HG03196 (cell line): ENCODE data around the gene DUSP28.
A peak's percentile ranks its signal among the peaks of the same experiment; 100 is the strongest.
"Not testable (repeated sequence)": the region's sequence is repeated elsewhere in the genome, so short reads cannot be mapped to it uniquely, and the experiment has no call there.

Experiments used
- ATAC-seq: cut with Tn5 transposase; IDR thresholded peaks from one replicate; pipeline ENCODE4 v1.9.1; 2021; ENCODE audit not compliant: unreplicated experiment

Gene DUSP28, protein sequence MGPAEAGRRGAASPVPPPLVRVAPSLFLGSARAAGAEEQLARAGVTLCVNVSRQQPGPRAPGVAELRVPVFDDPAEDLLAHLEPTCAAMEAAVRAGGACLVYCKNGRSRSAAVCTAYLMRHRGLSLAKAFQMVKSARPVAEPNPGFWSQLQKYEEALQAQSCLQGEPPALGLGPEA

DNA sequence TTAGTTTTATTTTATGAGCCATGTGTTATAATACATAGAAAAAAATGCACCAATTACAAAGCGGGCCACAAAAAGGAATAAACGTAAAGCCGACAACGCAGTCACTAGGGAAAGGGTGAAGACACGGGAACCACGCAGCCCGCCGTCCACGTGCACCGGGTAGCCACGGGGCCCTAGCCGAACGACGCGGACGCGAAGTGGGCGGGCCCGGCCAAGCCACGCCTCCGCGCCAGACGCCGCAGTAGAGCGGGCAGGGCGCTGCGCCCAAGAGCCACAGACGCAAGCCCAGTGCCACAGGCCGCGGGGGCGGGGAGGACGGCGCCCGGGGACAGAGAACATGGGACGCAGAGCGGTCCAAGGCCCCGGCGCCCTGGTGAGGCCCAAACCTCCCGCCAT is at the start of gene DUSP28:
TSS of gene DUSP28 (plus strand) at position 274 of the 396 bp plus-strand sequence. CDS start 328 bp downstream, outside the sequence.
- peak; percentile 53 for ATAC-seq

DNA sequence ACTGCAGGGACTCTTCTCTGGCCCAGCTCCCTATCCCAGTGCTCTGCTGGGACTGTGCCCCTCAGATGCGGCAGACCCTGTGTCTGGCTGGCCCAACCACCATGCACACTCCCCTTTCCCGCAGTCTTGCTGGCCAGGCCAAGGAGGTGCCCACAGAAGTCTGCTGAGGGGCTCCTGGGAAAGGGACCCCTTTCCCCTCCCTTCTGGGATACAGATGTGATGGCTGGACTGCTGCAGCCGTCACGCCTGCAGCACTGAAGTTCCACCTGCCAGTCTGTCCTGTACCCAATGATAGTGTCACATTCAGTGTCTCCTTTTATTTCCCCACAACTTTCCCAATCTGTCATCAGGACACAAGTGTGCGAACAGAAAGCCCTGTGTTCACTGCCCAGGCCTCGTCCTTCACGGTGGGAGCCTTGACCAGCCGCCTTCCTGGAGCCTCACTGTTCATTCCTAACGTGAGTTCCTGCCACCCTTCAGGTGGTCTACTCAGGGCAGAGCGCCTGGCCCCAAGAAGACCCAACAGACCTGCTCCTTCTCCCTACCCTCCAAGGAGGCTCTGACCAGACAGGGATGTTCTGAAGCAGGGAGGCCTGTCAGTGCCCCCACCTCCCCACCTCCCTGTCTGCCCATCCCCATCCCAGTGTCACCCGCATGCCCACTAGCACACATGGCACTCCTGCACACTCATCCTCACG is 49.5 kb upstream of the DUSP28 start:
- ATAC-seq, result no peak

DNA sequence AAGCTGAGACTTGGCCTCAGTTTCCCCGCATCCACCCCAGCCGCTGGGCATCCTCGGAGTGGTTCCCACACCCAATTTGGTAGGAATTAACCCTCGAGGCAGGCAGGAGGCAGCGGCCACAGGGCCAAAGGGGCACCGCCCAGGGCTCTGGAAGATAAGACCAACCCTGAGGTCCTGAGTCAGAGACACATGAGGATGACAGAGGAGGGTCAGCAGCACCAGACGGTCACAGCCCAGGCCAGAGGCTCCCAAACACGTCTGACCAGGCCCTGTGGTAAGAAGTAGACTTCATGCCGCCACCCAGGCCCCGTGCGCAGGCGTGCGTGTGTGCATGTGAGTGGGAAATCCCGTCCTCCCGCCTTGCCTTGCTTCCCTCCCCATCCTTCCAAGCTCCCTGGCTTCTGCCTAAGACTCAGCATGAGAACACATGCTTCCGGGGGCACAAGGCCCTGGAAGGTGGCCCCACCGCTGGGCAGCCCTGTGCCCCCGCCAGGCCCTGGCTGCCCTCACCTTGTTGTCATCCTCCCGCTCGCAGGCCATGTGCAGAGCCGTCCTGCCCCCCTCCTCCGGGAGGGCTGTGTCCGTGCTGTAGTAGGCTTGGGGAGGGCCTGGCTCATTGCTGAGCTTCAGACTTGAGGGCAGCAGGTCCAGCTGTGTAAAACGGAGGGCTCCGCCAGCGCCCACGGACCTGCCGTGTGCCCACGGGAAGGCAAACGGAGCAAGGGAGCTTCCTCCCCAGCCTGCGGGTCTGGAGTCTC is 48.6 kb upstream of the DUSP28 start:
- ATAC-seq, result no peak

DNA sequence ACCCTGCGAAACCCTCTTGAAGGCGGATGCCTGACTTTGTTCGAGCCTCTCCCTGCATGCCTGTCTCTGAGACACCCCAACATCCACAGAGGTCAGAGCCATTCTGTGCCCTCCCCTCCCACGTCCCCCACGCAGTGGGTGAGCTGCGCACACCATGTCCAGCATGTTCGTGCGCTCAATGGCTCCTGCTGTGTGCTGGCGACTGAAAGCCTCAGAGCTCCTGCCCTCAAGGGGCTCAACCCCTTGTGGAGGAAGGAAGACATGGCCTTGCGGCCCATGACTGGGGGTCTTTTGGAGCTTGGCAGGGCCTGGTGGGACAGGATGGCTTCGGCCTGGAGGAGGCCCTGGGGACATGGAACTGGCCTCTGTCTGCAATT is 48.1 kb upstream of the DUSP28 start:
- no peak for ATAC-seq

DNA sequence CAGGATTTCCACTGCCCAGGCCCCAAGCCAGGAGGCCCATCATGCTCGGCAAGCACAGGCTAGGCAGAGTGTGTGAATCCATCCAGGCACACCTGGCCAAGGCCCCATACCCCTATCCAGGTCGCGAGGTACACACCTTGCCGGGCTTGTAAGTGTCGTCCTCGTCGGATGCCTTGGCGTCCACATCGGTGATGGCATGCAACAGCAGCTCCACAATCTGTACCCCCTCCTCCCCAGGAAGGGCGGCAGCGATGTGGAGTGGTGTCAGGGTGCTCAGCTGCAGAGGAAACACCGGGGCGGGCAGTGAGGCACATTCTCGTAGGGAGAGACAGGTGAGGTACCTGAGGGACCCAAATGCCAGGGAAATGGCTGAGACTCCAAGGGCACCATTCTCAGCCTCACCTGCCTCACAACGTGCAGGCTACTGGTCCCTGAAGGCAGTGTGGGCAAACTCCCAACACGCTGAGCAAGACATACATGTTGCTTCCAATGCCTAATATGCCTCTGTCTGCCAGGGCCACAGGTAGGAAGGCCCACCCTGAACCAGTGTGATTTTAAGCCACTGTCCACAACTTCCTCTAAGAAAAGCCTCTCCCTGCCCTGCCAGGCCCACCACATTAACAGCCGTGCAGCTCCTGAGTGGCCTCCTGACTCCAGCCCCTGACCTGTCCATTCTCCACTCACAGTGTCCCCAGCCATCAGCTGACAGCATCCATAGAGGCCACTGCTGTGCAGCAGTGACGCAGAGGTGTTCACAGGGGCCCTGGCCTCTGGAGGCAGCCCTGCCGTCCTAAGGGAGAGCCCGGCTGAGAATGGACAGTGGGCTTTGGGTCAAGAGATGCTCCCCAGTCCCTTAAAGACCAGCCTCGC is 47.3 kb upstream of the DUSP28 start:
- no peak for ATAC-seq

DNA sequence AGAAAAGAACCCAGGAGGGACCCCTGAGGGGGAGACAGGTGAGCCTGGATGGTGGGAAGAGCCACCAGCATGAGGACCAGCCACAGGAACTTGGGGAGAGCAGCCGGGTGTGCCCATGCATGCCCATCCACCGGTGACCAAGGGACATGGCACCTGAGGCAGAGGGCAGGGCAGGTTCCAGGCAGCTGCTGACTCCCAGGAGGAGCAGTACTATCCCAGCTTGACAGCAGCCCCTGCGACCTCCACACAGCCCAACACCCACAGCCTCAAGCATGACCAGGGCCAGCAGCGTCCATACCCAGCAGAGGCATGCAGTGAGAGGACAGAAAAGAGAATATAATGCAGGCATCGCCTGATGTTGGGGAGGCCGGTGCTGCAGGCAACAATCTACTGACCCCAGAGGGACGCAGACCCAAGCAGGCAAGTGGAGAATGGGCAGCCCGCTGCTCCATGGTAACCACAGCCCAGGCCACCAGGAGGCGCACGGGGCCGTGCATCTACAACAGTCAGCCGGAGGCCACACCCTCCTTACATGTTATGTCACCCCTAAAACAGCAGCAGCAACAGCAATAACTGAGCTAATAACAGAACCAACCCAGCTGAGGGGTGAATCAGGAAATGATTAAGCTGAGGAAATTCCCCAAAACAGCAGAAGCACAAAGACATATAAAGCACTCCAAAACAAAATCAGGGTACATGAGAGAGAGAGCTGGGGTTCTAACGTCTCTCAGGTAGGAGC is 46.4 kb upstream of the DUSP28 start:
- peak; percentile 90 for ATAC-seq

DNA sequence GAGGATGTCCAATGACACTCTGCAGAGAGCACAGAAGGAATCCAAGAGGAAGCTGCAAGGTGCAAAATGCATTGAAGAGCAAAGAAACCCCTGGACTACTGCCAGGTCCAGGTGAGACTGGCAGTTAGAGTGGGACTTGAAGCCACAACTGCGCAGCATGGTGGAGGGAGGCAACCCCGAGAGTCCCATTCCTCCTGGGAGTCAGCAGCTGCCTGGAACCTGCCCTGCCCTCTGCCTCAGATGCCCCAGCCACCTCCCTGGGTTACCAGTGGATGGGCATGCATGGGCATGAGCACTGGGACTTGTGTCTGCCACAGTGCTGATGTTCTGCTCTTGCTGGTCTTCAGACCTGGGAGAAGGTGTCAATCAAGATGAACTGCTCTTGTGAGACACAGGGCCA is 45.5 kb upstream of the DUSP28 start:
- ATAC-seq, result no peak

DNA sequence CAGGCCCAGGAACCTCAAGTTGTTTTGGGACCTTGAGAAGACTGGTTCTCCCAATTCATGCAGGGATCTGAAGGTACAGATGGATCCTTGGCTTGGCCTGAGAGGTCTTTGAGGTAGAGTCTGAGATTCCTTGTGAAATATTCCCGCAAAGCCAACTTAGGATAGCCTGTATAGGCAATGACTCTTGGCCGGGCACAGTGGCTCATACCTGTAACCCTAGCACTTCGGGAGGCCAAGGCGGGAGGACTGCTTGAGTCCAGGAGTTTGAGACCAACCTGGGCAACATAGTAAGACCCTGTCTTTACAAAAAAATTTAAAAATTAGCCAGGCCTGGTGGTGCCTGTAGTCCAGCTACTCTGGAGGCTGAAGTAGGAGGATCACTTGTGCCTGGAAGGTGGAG is 42.8 kb upstream of the DUSP28 start:
- no peak for ATAC-seq

DNA sequence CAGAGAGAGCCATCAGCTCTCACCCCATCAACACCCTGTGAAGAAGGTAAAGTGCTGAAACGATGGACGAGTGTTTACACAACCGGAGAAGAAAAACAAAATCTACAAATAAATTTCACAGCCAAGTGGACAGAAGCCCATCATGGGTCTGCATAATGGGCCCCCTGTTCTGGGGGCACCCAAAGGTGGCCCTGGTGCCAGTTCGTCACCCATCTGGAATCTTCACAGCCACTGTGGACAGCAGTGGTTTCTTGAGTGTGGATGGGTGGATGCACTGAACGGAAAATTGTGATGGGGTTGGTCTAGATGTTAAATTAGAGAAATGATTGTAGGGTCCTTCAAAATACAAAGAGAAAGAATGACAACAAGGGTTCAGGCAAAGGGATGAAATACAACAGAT is 41.2 kb upstream of the DUSP28 start:
- no peak for ATAC-seq

DNA sequence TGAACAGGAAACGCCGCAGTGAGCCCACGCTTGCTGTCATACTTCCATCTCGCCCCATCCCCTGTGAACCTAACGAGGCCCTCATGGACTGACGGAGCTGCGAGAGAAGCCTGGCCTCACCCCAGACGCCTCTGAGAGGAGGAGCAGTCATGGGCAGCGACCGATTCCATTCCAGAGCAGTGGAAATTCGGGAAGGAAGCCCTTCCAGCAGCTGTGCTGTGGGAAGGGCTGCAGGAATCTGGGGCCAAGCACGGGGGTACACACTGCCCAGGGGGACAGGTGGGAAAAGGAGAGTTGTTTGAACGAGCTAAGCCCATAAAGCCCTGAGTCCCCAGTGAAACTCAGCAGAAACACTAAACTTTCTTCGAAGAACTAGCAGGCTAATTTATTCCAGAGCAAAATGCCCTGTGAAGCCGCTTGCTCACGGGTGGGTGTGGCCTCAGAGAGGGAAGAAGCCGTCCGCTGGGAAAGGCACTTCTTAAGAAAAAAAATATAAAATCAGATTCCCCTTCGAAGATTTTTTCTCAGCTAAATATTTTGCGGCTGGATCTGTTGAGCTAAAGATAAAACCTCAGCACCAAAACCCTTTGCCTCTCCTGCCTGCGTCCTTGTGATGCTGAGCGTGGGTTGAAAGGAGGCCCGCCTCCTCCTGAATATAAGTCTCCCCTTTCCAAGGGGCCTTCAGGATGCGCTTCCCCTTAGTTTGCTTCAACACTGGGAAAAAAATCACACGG is 40.6 kb upstream of the DUSP28 start:
- ATAC-seq, result no peak

DNA sequence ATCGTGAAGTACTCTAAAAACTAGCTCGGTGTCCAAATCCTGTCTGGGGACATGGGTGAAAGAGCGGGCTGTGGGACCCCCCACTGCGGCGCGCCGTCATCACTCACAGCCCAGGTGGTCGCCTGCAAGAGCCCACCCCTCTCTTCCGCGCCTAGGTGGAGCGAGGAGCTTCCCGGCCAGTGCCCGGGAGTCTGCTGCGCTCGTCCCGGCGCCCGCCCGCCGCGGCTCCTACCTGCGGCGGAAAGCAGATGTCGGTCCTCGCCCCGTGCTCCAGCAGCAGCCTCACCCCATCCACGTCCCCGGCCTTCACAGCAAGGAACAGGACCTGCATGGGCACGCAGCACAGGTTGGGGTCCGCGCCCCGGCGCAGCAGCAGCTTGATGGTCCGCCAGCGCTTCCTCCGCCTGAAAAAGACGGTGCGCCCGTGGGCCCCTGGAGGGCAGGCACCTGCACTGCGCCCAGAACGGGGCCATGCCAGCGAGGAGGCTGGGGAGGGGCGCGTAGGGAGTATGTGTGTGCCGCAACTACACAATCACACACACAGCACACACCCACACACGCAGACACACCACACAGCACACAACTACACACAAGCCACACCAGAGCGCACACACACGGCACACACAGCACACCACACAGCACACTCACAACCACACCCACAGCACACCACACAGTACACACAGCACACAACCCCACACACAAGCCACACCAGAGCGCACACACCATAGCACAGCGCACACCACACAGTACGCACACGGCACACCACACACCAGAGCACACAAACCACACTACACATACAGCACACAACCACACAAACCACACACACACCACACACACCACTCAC is 39.8 kb upstream of the DUSP28 start:
- ATAC-seq, result no peak

DNA sequence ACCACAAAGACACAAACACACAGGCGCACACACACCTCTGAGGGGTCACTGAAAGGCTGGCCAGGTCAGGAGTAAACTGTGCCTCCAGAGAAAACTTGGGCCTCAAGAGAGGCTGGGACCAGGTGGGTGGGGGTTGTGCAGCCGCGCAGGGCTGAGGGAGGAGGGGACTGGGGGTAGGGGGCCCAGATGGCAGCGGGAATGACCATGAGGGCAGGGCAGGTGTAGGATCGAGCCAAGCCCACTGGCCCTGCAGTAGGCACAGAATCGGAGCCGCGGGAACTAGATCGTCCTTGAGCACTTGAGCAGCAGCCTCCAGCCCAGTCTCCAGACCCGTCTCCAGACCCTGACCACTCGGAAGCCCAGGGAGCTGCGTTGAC is 39.2 kb upstream of the DUSP28 start:
- no peak for ATAC-seq

DNA sequence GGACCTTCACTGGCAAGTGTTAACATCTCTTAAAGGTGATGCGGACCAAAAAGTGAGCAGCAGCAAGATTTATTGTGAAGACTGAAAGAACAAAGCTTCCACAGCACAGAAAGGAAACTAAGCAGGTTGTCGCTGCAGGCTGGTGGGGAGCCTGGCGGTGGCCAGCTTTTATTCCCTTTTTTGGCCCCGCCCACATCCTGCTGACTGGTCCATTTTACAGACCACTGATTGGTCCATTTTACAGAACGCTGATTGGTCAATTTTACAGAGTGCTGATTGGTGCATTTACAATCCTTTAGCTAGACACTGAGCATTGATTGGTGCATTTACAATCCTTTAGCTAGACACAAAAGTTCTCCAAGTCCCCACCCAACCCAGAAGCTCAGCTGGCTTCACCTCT is 38.3 kb upstream of the DUSP28 start:
- not testable (repeated sequence) for ATAC-seq

DNA sequence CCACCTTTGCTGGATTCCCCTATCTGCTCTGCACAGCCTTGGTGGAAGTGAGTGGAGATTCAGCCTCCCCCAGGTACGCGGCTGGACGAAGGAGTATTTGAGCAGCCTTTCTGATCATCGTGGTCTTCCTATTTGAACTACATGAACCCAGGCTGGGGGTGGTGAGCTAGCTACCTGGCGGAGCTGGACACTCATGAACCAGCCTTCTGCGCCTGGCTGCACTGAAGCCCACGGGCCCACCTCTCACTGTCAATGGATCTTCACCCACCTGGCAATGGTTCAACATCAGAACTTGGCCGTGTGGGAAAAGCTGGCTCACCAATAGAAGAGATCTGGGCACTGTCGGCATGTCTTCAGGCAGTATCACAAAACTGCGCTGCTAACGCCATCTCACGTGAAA is 37.8 kb upstream of the DUSP28 start:
- no peak for ATAC-seq

DNA sequence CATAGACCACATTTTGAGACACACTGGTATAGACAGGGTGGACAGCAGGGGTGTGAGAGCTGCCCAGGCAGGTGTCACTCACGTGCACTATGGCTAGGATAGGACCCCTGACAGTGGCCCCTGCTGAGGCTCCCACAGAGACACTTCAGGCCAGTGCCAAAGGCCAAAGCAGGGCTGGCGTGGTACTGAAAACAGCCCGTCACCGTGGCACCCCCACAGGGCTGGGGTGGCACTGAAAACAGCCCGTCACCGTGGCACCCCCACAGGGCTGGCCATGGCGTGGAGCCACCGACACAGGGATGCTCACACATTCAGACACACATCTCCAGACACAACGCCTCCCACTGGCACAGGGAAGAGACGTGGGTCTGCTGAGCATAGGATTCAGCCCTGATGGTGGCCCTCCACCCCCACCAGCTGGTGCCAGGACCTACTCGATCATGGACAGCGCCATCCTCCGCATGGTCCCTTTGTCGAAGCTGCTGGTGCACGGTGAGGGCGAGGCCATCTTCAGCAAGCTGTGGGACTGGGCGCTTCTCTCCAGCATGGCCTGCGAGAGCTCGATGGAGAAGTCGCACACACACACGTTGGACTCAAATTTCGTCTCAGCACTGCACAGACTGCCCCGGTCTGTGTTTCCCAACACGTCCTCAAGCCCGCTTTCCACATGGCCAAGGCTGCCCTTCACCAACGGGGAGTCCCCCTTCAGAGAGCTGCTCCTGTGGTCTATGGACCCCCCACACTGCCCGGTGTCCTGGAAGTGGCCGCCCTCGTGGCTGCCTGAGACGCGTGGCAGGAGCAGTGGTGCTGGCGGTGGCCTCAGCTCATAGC is 36.5 kb upstream of the DUSP28 start:
- ATAC-seq, result no peak

DNA sequence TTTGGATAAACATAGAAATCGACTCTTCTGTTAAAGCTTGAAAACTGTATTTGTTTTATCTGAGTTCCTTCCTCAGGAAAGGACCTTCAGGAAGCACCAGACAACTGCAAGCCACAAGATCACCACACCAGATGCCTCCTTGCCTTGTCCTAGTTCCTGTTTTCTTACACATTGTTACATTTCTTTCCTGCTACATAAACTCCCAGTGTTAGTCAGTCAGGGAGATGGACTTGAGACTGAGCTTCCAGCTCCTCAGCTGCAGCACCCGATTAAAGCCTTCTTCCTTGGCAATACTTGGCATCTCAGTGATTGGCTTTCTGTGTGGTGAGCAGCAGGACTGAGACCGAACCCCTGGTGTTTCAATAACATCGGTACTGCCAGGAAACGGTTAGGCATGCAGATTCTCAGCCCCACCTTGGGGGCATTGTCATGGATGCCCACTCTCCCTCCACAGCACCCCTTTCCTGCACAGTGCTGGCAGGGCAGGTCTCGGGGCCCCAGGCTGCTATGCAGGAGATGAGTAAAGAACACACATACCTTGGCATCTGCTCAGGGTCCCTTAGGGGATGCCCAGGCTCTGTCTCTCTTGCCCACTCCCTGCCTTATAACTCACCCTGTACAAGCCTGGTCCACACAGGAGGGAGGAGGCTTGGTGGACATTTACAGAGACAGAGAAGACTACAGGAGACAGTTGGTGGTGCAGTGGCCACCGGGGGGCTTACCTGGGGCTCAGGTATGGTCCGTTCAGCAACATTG is 35.0 kb upstream of the DUSP28 start:
- no peak for ATAC-seq

DNA sequence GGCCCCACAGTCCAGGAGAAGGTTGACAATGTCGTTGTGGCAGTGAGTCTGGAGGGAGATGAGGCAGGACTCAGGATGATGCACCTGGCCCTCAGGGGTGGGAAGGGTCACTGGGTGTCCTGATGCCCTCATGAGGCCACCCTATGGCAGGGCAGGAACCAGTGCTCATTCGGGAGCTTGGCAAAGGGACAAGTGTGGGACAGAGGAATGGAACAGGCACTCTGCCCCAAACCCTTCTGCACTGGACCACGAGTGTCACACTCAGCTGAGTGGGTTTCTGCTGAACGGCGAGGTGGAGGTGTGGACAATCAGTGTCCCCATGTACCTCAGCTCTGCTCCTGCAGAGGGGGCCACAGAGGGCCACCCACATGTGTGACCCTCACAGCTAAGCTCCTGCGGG is 34.4 kb upstream of the DUSP28 start:
- ATAC-seq, result no peak

DNA sequence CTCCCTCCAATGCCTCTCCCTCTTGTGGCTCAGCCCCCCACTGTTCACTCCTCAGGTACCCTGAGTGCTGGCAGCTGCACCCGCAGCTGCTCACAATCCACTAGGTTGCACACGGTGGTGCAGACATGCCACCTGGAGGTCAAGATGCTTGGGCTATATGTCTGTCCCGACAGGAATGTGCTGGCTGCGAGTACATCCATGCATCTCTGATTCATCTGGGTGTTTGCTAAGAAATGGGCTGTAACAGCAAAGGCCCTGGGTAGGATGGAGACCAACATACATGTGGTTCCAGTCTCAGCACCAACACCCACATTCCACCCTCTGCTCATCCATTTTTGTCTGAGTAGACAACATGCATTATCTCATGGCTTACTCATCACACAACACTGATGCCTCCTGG is 33.6 kb upstream of the DUSP28 start:
- ATAC-seq, result no peak
